D721Med (cell line): Measurements from ENCODE around the gene ZNF319.

ENCODE experiments used
- DNase-seq: peaks from one replicate; pipeline ENCODE4 v3.0.0; 2011; ENCODE audit warnings: low spot score; ENCODE audit not compliant: insufficient read length
- FAIRE-seq: peaks from 2 replicates; lab custom pipeline; 2011; peaks lifted over from hg19 to GRCh38; lab: Jason Lieb, UNC
- CTCF ChIP-seq: IDR thresholded peaks from 2 replicates; pipeline ENCODE4 v1.5.1; 2012; ENCODE audit warnings: mild to moderate bottlenecking, control low read depth; ENCODE audit not compliant: insufficient read depth; ENCODE audit errors: missing control alignments

ZNF319 gene

GRCh38 chr16:58025351-58026138 is 25.1 kb upstream of the ZNF319 start, which contains the start of gene MMP15:
Gene MMP15 (plus strand): TSS chr16:58025754. CDS start chr16:58026351, 597 bp downstream.
- FAIRE-seq (no peak), DNase-seq (peak; percentile 62)
- TF ChIP-seq CTCF = no peak

- DNase-seq (no peak), FAIRE-seq (no peak)
- no peak for TF ChIP-seq CTCF
These were observed 24.2 kb upstream of the ZNF319 start for GRCh38 chr16:58024486-58025350.

- TF ChIP-seq CTCF = no peak
- no peak for FAIRE-seq
- no peak for DNase-seq
These were observed 22.3 kb upstream of the ZNF319 start for GRCh38 chr16:58022601-58023371.

- FAIRE-seq (no peak), DNase-seq (no peak)
- no peak for TF ChIP-seq CTCF
These were observed 21.4 kb upstream of the ZNF319 start for GRCh38 chr16:58021661-58022551.

- DNase-seq (no peak), FAIRE-seq (no peak)
These were observed 20.4 kb upstream of the ZNF319 start for GRCh38 chr16:58020628-58021521.

More at GRCh38 chr16:58020628-58021521, 20.4 kb upstream of the ZNF319 start:
- TF ChIP-seq CTCF = peak; percentile 85
